ENCODE measurements around the gene CISTR. TPM values are rescaled to one million over a fixed set of nuclear protein-coding genes. Genes with fewer than 3 reads are reported as not detected.

Gene CISTR
- polyA plus RNA-seq (not detected in 2 replicates), polyA minus RNA-seq (not detected in 2 replicates)

DNA sequence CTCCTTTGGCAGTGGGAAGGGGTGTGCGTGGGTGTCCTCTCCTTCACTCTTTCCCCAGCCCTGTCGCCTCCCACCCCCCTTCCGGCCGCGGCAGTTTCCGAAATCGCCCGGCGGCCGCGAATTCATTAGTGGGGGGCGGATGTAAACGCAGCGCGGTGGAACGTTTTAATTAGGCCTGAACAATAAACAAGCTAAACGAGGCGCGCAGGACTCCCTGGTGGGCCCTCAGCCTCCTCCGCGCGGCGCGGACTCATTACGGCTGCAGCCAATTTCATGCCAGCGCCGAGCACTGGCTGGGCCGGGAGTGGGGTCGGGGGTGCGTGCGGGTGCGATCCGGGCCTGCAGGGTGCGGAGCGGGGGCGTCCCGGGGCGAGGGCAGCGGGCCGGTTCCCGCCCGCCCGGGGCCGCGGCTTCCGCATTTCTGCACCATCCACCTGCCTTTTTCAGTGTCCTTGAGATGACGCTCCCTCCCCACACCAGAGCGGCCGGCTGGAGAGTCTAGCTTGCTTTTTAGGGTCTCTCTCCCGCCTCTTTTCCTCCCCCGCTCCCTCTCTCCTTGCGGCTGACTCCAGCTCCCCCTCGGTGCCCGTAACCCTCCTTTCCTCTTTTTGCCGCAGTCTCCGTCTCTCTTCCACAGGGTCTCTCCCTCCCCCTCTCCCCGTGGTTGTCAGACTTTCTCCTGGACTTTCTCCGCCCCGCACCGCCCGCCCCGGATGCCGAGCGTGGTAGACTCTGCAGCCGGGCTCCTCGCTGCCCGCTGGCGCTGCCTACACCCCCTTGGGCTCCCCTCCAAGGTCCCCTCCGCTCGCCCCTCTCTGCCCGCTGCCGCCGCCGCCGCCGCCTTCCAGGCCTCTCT lies at the start of gene CISTR:
CISTR (minus strand) TSS at position 644 of the 856 bp plus-strand sequence.
- Histone ChIP-seq H3K4me3 (ENCODE audit: low read length) (peak within 1 kb of the TSS; percentile 51), H3K9ac (ENCODE audit: low read length) (peak within 1 kb of the TSS; percentile 68), H2AFZ (ENCODE audit: low read depth, low read length) (peak within 1 kb of the TSS; percentile 28), H3K27ac (ENCODE audit: low read length) (peak within 1 kb of the TSS; percentile 95), H4K20me1 (ENCODE audit: insufficient read depth) (no peaks in the 10 kb centered on the region), H3K79me2 (replicated peaks; ENCODE audit: insufficient read depth, low read length) (no peaks in the 10 kb centered on the region), H3K4me2 (ENCODE audit: low read length) (no peak within 1 kb of the TSS), H3K9me2 (ENCODE audit: insufficient read depth, low read length) (no peaks in the 10 kb centered on the region), H3F3A (ENCODE audit: insufficient read depth, low read length, poor library complexity, severe bottlenecking) (peaks cover 13% of the 10 kb centered on the region), H3K27me3 (ENCODE audit: insufficient read depth, low read depth, low read length) (peaks cover 22% of the 10 kb centered on the region), H3K36me3 (ENCODE audit: insufficient read depth, low read length) (no peaks in the 10 kb centered on the region), H3K9me3 (ENCODE audit: low read length) (no peaks in the 10 kb centered on the region)
- TF ChIP-seq RAD21 (conservative IDR thresholded peaks at IDR 0.05) (no peak), MXI1 (conservative IDR thresholded peaks at IDR 0.05; ENCODE audit: poor library complexity, severe bottlenecking) (no peak), POLR2AphosphoS5 (IDR thresholded peaks at IDR 0.05) (no peak), EP300 (conservative IDR thresholded peaks at IDR 0.05; ENCODE audit: poor library complexity, severe bottlenecking) (no peak), TAF1 (IDR thresholded peaks at IDR 0.05; ENCODE audit: low read depth) (no peak), SMC3 (conservative IDR thresholded peaks at IDR 0.05; ENCODE audit: poor library complexity) (no peak), EZH2 (IDR thresholded peaks at IDR 0.05; ENCODE audit: borderline replicate concordance, insufficient read depth, low read length, poor library complexity, severe bottlenecking) (no peak)
- TF ChIP-seq, protein P1, sequence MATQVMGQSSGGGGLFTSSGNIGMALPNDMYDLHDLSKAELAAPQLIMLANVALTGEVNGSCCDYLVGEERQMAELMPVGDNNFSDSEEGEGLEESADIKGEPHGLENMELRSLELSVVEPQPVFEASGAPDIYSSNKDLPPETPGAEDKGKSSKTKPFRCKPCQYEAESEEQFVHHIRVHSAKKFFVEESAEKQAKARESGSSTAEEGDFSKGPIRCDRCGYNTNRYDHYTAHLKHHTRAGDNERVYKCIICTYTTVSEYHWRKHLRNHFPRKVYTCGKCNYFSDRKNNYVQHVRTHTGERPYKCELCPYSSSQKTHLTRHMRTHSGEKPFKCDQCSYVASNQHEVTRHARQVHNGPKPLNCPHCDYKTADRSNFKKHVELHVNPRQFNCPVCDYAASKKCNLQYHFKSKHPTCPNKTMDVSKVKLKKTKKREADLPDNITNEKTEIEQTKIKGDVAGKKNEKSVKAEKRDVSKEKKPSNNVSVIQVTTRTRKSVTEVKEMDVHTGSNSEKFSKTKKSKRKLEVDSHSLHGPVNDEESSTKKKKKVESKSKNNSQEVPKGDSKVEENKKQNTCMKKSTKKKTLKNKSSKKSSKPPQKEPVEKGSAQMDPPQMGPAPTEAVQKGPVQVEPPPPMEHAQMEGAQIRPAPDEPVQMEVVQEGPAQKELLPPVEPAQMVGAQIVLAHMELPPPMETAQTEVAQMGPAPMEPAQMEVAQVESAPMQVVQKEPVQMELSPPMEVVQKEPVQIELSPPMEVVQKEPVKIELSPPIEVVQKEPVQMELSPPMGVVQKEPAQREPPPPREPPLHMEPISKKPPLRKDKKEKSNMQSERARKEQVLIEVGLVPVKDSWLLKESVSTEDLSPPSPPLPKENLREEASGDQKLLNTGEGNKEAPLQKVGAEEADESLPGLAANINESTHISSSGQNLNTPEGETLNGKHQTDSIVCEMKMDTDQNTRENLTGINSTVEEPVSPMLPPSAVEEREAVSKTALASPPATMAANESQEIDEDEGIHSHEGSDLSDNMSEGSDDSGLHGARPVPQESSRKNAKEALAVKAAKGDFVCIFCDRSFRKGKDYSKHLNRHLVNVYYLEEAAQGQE (IDR thresholded peaks at IDR 0.05; ENCODE audit: borderline replicate concordance), result no peak
- TF ChIP-seq, protein P2, sequence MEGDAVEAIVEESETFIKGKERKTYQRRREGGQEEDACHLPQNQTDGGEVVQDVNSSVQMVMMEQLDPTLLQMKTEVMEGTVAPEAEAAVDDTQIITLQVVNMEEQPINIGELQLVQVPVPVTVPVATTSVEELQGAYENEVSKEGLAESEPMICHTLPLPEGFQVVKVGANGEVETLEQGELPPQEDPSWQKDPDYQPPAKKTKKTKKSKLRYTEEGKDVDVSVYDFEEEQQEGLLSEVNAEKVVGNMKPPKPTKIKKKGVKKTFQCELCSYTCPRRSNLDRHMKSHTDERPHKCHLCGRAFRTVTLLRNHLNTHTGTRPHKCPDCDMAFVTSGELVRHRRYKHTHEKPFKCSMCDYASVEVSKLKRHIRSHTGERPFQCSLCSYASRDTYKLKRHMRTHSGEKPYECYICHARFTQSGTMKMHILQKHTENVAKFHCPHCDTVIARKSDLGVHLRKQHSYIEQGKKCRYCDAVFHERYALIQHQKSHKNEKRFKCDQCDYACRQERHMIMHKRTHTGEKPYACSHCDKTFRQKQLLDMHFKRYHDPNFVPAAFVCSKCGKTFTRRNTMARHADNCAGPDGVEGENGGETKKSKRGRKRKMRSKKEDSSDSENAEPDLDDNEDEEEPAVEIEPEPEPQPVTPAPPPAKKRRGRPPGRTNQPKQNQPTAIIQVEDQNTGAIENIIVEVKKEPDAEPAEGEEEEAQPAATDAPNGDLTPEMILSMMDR (IDR thresholded peaks at IDR 0.05; ENCODE audit: poor library complexity, severe bottlenecking), result no peak

DNA sequence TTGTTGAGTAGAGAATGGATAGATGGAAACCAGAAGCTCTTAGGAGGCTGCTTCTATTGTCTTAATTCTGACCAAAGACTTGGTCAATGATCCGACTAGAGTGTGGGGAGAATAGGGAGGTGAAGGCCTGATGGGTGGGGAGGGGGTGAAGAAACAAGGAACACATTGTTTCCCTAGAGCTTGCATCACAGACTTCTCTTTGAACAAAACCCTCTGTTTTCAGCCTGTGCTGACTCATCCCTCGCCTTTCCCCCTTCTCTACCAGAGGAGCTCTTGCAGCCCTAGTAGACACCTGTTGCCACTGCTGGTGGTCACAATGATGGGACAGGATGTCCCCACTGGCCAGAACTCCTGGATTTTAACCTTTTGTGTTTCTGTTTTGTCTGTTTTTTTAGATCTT lies 46.8 kb upstream of the CISTR start:
- H3K9ac ChIP-seq (ENCODE audit: low read length), result no peak overlapping the region
- no peak overlapping the region for H3K4me2 ChIP-seq (ENCODE audit: low read length)
- H3K27me3 ChIP-seq (ENCODE audit: insufficient read depth, low read depth, low read length), result no peaks in the 10 kb centered on the region
- H3K9me3 ChIP-seq (ENCODE audit: low read length), result no peaks in the 10 kb centered on the region
- no peaks in the 10 kb centered on the region for H4K20me1 ChIP-seq (ENCODE audit: insufficient read depth)
- no peaks in the 10 kb centered on the region for H3K36me3 ChIP-seq (ENCODE audit: insufficient read depth, low read length)
- no peak overlapping the region for H2AFZ ChIP-seq (ENCODE audit: low read depth, low read length)
- TF ChIP-seq POLR2AphosphoS5 (IDR thresholded peaks at IDR 0.05) (no peak), MXI1 (conservative IDR thresholded peaks at IDR 0.05; ENCODE audit: poor library complexity, severe bottlenecking) (no peak), SMC3 (conservative IDR thresholded peaks at IDR 0.05; ENCODE audit: poor library complexity) (no peak), EP300 (conservative IDR thresholded peaks at IDR 0.05; ENCODE audit: poor library complexity, severe bottlenecking) (no peak), TAF1 (IDR thresholded peaks at IDR 0.05; ENCODE audit: low read depth) (no peak), EZH2 (IDR thresholded peaks at IDR 0.05; ENCODE audit: borderline replicate concordance, insufficient read depth, low read length, poor library complexity, severe bottlenecking) (no peak), RAD21 (conservative IDR thresholded peaks at IDR 0.05) (no peak)
- TF ChIP-seq, protein P1 (IDR thresholded peaks at IDR 0.05; ENCODE audit: borderline replicate concordance), result no peak
- TF ChIP-seq, protein P2 (IDR thresholded peaks at IDR 0.05; ENCODE audit: poor library complexity, severe bottlenecking), result no peak
- peak overlapping the region; percentile 100 for H3K27ac ChIP-seq (ENCODE audit: low read length)
- no peaks in the 10 kb centered on the region for H3K79me2 ChIP-seq (replicated peaks; ENCODE audit: insufficient read depth, low read length)
- H3K4me3 ChIP-seq (ENCODE audit: low read length), result no peak overlapping the region
- H3K9me2 ChIP-seq (ENCODE audit: insufficient read depth, low read length), result no peaks in the 10 kb centered on the region
- H3F3A ChIP-seq (ENCODE audit: insufficient read depth, low read length, poor library complexity, severe bottlenecking), result peaks cover 25% of the 10 kb centered on the region

Data from neural cell (in vitro differentiated cells).